Mucosa of rectum (tissue), 2 donors: Measurements from ENCODE around the gene ST3GAL3.

Source experiments
- H3K27ac ChIP-seq, 2 donors: one replicate each; pipeline ENCODE4 v1.7.0; 2013; ENCODE audit warnings: inconsistent platforms in 2 of 2, low read depth in 2 of 2, low read length in 2 of 2
- H3K27me3 ChIP-seq, 2 donors: one replicate each; pipeline ENCODE4 v1.7.0; 2013; ENCODE audit warnings: low read length in 2 of 2; ENCODE audit not compliant: control insufficient read depth in 2 of 2, insufficient read depth in 2 of 2
- H3K36me3 ChIP-seq, 2 donors: one replicate each; pipeline ENCODE4 v1.7.0; 2013; ENCODE audit warnings: low read length in 2 of 2; ENCODE audit not compliant: control insufficient read depth in 2 of 2, insufficient read depth in 2 of 2
- H3K4me1 ChIP-seq, 2 donors: one replicate each; pipeline ENCODE4 v1.7.0; 2013; ENCODE audit warnings: low read length in 2 of 2, mild to moderate bottlenecking in 1 of 2; ENCODE audit not compliant: control insufficient read depth in 2 of 2, insufficient read depth in 2 of 2
- H3K4me3 ChIP-seq, 2 donors: one replicate each; pipeline ENCODE4 v1.7.0; 2013; ENCODE audit warnings: low read length in 2 of 2
- H3K9ac ChIP-seq, 2 donors: one replicate each; pipeline ENCODE4 v1.7.0; 2013; ENCODE audit warnings: low read length in 2 of 2, low read depth in 1 of 2, mild to moderate bottlenecking in 1 of 2
- H3K9me3 ChIP-seq, 2 donors: one replicate each; pipeline ENCODE4 v1.7.0; 2013; ENCODE audit warnings: low read length in 2 of 2; ENCODE audit not compliant: control insufficient read depth in 2 of 2
- donor health status: healthy.
- donor health status: Normal muscosa, but diverticular disease.

The ST3GAL3 gene

GRCh38 chr1:43843684-43844083 lies 136.3 kb downstream of the ST3GAL3 start:
- Histone ChIP-seq H3K4me3 (no peak overlapping the region), H3K4me1 (peaks cover 0 to 4% of the 10 kb centered on the region in 2 donors), H3K27ac (no peak overlapping the region), H3K9ac (no peak overlapping the region), H3K36me3 (no peaks in the 10 kb centered on the region), H3K27me3 (no peaks in the 10 kb centered on the region), H3K9me3 (no peaks in the 10 kb centered on the region)

GRCh38 chr1:43844114-43844513 lies 136.8 kb downstream of the ST3GAL3 start:
- H3K27me3 ChIP-seq: no peaks in the 10 kb centered on the region
- H3K36me3 ChIP-seq: no peaks in the 10 kb centered on the region
- no peak overlapping the region for H3K4me3 ChIP-seq
- H3K4me1 ChIP-seq: peaks cover 0 to 4% of the 10 kb centered on the region in 2 donors
- H3K27ac ChIP-seq: peak overlapping the region in 1 of 2 donors; percentile 11
- no peak overlapping the region for H3K9ac ChIP-seq
- H3K9me3 ChIP-seq: no peaks in the 10 kb centered on the region

- H3K4me1 ChIP-seq: peaks cover 0 to 4% of the 10 kb centered on the region in 2 donors
- H3K9ac ChIP-seq: no peak overlapping the region
- no peaks in the 10 kb centered on the region for H3K36me3 ChIP-seq
These were observed 140.0 kb downstream of the ST3GAL3 start for GRCh38 chr1:43847290-43847689.

GRCh38 chr1:43847882-43848281 lies 140.5 kb downstream of the ST3GAL3 start:
- Histone ChIP-seq H3K9ac (no peak overlapping the region), H3K27me3 (no peaks in the 10 kb centered on the region), H3K4me1 (peaks cover under 1 to 9% of the 10 kb centered on the region in 2 donors)

More at GRCh38 chr1:43847290-43847689, 140.0 kb downstream of the ST3GAL3 start:
- no peak overlapping the region for H3K27ac ChIP-seq
- no peaks in the 10 kb centered on the region for H3K9me3 ChIP-seq
- no peak overlapping the region for H3K4me3 ChIP-seq
- no peaks in the 10 kb centered on the region for H3K27me3 ChIP-seq

GRCh38 chr1:43849670-43850069 lies 142.3 kb downstream of the ST3GAL3 start:
- Histone ChIP-seq H3K4me1 (peaks cover 11 to 14% of the 10 kb centered on the region in 2 donors), H3K9ac (no peak overlapping the region), H3K27ac (no peak overlapping the region), H3K9me3 (no peaks in the 10 kb centered on the region), H3K27me3 (no peaks in the 10 kb centered on the region), H3K36me3 (no peaks in the 10 kb centered on the region), H3K4me3 (no peak overlapping the region)

More at GRCh38 chr1:43847882-43848281, 140.5 kb downstream of the ST3GAL3 start:
- Histone ChIP-seq H3K36me3 (no peaks in the 10 kb centered on the region), H3K27ac (no peak overlapping the region), H3K9me3 (no peaks in the 10 kb centered on the region), H3K4me3 (no peak overlapping the region)

GRCh38 chr1:43850591-43851233 lies 143.4 kb downstream of the ST3GAL3 start:
- H3K27me3 ChIP-seq: no peaks in the 10 kb centered on the region
- no peak overlapping the region for H3K27ac ChIP-seq
- no peaks in the 10 kb centered on the region for H3K9me3 ChIP-seq
- H3K9ac ChIP-seq: no peak overlapping the region
- no peaks in the 10 kb centered on the region for H3K36me3 ChIP-seq
- no peak overlapping the region for H3K4me3 ChIP-seq
- H3K4me1 ChIP-seq: peaks cover 11 to 14% of the 10 kb centered on the region in 2 donors

- no peaks in the 10 kb centered on the region for H3K9me3 ChIP-seq
- no peak overlapping the region for H3K27ac ChIP-seq
- H3K4me1 ChIP-seq: peaks cover 11 to 14% of the 10 kb centered on the region in 2 donors
- no peak overlapping the region for H3K9ac ChIP-seq
- no peaks in the 10 kb centered on the region for H3K36me3 ChIP-seq
- no peaks in the 10 kb centered on the region for H3K27me3 ChIP-seq
- no peak overlapping the region for H3K4me3 ChIP-seq
These were observed 144.4 kb downstream of the ST3GAL3 start for GRCh38 chr1:43851561-43852338.

GRCh38 chr1:43853161-43853921 lies 146.0 kb downstream of the ST3GAL3 start:
- Histone ChIP-seq H3K27ac (peak overlapping the region; percentile 13 to 45), H3K36me3 (no peaks in the 10 kb centered on the region), H3K9me3 (no peaks in the 10 kb centered on the region)

GRCh38 chr1:43854473-43854872 lies 147.1 kb downstream of the ST3GAL3 start:
- Histone ChIP-seq H3K27me3 (no peaks in the 10 kb centered on the region), H3K4me1 (peaks cover 11 to 14% of the 10 kb centered on the region in 2 donors), H3K4me3 (no peak overlapping the region), H3K9me3 (no peaks in the 10 kb centered on the region), H3K27ac (no peak overlapping the region), H3K36me3 (no peaks in the 10 kb centered on the region), H3K9ac (no peak overlapping the region)

More at GRCh38 chr1:43853161-43853921, 146.0 kb downstream of the ST3GAL3 start:
- no peak overlapping the region for H3K4me3 ChIP-seq
- H3K9ac ChIP-seq: no peak overlapping the region
- H3K4me1 ChIP-seq: peaks cover 11 to 14% of the 10 kb centered on the region in 2 donors
- H3K27me3 ChIP-seq: no peaks in the 10 kb centered on the region

GRCh38 chr1:43856188-43856587 lies 148.9 kb downstream of the ST3GAL3 start:
- H3K9me3 ChIP-seq: no peaks in the 10 kb centered on the region

More at GRCh38 chr1:43856188-43856587, 148.9 kb downstream of the ST3GAL3 start:
- no peaks in the 10 kb centered on the region for H3K36me3 ChIP-seq
- H3K4me3 ChIP-seq: no peak overlapping the region
- no peak overlapping the region for H3K27ac ChIP-seq
- no peak overlapping the region for H3K9ac ChIP-seq
- peaks cover 11 to 14% of the 10 kb centered on the region in 2 donors for H3K4me1 ChIP-seq
- H3K27me3 ChIP-seq: no peaks in the 10 kb centered on the region
